IMR-90 (cell line): ENCODE measurements around the gene THADA. TPM values are rescaled to one million over a fixed set of nuclear protein-coding genes. Genes with fewer than 3 reads are reported as not detected.
A peak's percentile ranks its signal among the peaks of the same experiment; 100 is the strongest.

Experiments used
- ATAC-seq: fragments of 200-7000 bp; cut with Tn5 transposase; 2 replicates; pipeline ENCODE4 v1.9.1; 2020; ENCODE audit warnings: low read depth, mild to moderate bottlenecking, moderate library complexity
- BruUV-seq: library from RNA; stranded (reverse); fragments of 400-500 nt; replicated peaks from 2 replicates; lab custom pipeline; 2021; lab: Mats Ljungman, UMichigan
- CTCF ChIA-PET: fragments of 300-600 bp; formaldehyde crosslinking; extraction: SDS; loops from one replicate; lab custom pipeline; 2021; ENCODE audit warnings: antibody characterized with exemption; lab: Yijun Ruan, JAX
- POLR2A ChIA-PET: fragments of 300-600 bp; sonication (Branson Sonifier 250); formaldehyde crosslinking; loops from one replicate; lab custom pipeline; 2022; ENCODE audit warnings: antibody characterized with exemption; ENCODE audit not compliant: unreplicated experiment; lab: Charles Lee
- DNase-seq: peaks from one replicate; pipeline ENCODE4 v3.0.0; 2013
- H2AFZ ChIP-seq: replicated peaks from 2 replicates; pipeline ENCODE3; 2013; ENCODE audit warnings: low read length, mild to moderate bottlenecking; ENCODE audit not compliant: poor library complexity
- H2AK5ac ChIP-seq: 2 replicates; pipeline ENCODE4 v1.6.1; 2013; ENCODE audit warnings: low read depth, low read length, inconsistent platforms
- H2AK9ac ChIP-seq: replicated peaks from 2 replicates; pipeline ENCODE3; 2013; ENCODE audit warnings: mild to moderate bottlenecking, low read depth, low read length, moderate library complexity; ENCODE audit not compliant: poor library complexity
- H2BK120ac ChIP-seq: 2 replicates; pipeline ENCODE4 v1.6.1; 2013; ENCODE audit warnings: low read depth, low read length, inconsistent platforms
- H2BK15ac ChIP-seq: 3 replicates; pipeline ENCODE4 v1.6.1; 2013; ENCODE audit warnings: low read depth, low read length, inconsistent platforms
- H2BK20ac ChIP-seq: 2 replicates; pipeline ENCODE4 v1.6.1; 2013; ENCODE audit warnings: low read depth, mild to moderate bottlenecking, inconsistent platforms, low read length, moderate library complexity
- H2BK5ac ChIP-seq: 2 replicates; pipeline ENCODE4 v1.6.1; 2013; ENCODE audit warnings: mild to moderate bottlenecking, low read depth, low read length, inconsistent platforms; ENCODE audit not compliant: poor library complexity, severe bottlenecking
- H3K14ac ChIP-seq: replicated peaks from 2 replicates; pipeline ENCODE4 v1.6.1; 2013; ENCODE audit warnings: low read depth, low read length, inconsistent platforms
- H3K18ac ChIP-seq: 2 replicates; pipeline ENCODE4 v1.6.1; 2013; ENCODE audit warnings: low read depth, low read length, control low read depth
- H3K23ac ChIP-seq: 2 replicates; pipeline ENCODE4 v1.6.1; 2013; ENCODE audit warnings: low read depth, low read length, inconsistent platforms
- H3K27ac ChIP-seq: 2 replicates; pipeline ENCODE4 v1.5.1; 2013; ENCODE audit warnings: mild to moderate bottlenecking, control low read depth, low read length; ENCODE audit not compliant: insufficient read depth
- H3K27me3 ChIP-seq: 2 replicates; pipeline ENCODE4 v1.6.1; 2013; ENCODE audit warnings: low read length; ENCODE audit not compliant: control insufficient read depth, insufficient read depth
- H3K36me3 ChIP-seq: 2 replicates; pipeline ENCODE4 v1.6.1; 2013; ENCODE audit warnings: low read length, mixed read lengths; ENCODE audit not compliant: control insufficient read depth, insufficient read depth
- H3K4ac ChIP-seq: 2 replicates; pipeline ENCODE4 v1.6.1; 2013; ENCODE audit warnings: low read depth, low read length, inconsistent platforms
- H3K4me1 ChIP-seq: 2 replicates; pipeline ENCODE4 v1.6.1; 2013; ENCODE audit warnings: low read length, mixed read lengths; ENCODE audit not compliant: control insufficient read depth, insufficient read depth
- H3K4me2 ChIP-seq: 2 replicates; pipeline ENCODE4 v1.6.1; 2013; ENCODE audit warnings: low read depth, mild to moderate bottlenecking, control low read depth, low read length, moderate library complexity
- H3K4me3 ChIP-seq: 2 replicates; pipeline ENCODE4 v1.5.1; 2013; ENCODE audit warnings: low read depth, mild to moderate bottlenecking, control low read depth, low read length, moderate library complexity; ENCODE audit not compliant: insufficient read depth
- H3K56ac ChIP-seq: 2 replicates; pipeline ENCODE4 v1.6.1; 2013; ENCODE audit warnings: low read length, inconsistent platforms; ENCODE audit not compliant: insufficient read depth; ENCODE audit errors: extremely low read depth
- H3K79me1 ChIP-seq, 2 experiments: 2 replicates each; pipeline ENCODE4 v1.6.1; 2013; ENCODE audit warnings: low read length in 2 of 2, inconsistent platforms in 1 of 2, low read depth in 1 of 2
- H3K9ac ChIP-seq: 2 replicates; pipeline ENCODE4 v1.6.1; 2013; ENCODE audit warnings: low read depth, low read length, control low read depth
- H3K9me1 ChIP-seq: 2 replicates; pipeline ENCODE4 v1.6.1; 2013; ENCODE audit warnings: low read length, inconsistent platforms; ENCODE audit not compliant: insufficient read depth
- H3K9me3 ChIP-seq: 2 replicates; pipeline ENCODE4 v1.6.1; 2013; ENCODE audit warnings: low read length; ENCODE audit not compliant: control insufficient read depth, insufficient read depth
- H4K20me1 ChIP-seq: 2 replicates; pipeline ENCODE4 v1.6.1; 2013; ENCODE audit warnings: low read length, inconsistent platforms; ENCODE audit not compliant: insufficient read depth
- H4K5ac ChIP-seq: 2 replicates; pipeline ENCODE4 v1.6.1; 2013; ENCODE audit warnings: mild to moderate bottlenecking, low read depth, low read length, control low read depth
- H4K8ac ChIP-seq, 2 experiments: 2 replicates each; pipeline ENCODE4 v1.6.1; 2013; ENCODE audit warnings: low read depth in 2 of 2, low read length in 2 of 2, control low read depth in 1 of 2, inconsistent platforms in 1 of 2
- H4K91ac ChIP-seq: 2 replicates; pipeline ENCODE4 v1.6.1; 2013; ENCODE audit warnings: low read depth, low read length, inconsistent platforms; ENCODE audit not compliant: insufficient read depth
- BHLHE40 ChIP-seq: fragments of 150-350 bp; IDR thresholded peaks from 2 replicates; pipeline ENCODE4 v1.6.1; 2016; ENCODE audit warnings: mild to moderate bottlenecking, low read depth, low read length
- CTCF ChIP-seq: conservative IDR thresholded peaks from 2 replicates; pipeline ENCODE4 v1.5.1; 2012; ENCODE audit warnings: mild to moderate bottlenecking, low read depth, low read length, improper control_type of control experiment
- ELK1 ChIP-seq: fragments of 150-350 bp; IDR thresholded peaks from 2 replicates; pipeline ENCODE4 v1.6.1; 2016; ENCODE audit warnings: low read depth, mild to moderate bottlenecking, low read length, moderate library complexity, borderline replicate concordance
- FOS ChIP-seq: fragments of 150-350 bp; IDR thresholded peaks from 2 replicates; pipeline ENCODE4 v1.6.1; 2016; ENCODE audit warnings: low read depth, low read length
- MAZ ChIP-seq: IDR thresholded peaks from 2 replicates; pipeline ENCODE4 v1.6.1; 2012; ENCODE audit warnings: low read depth, mild to moderate bottlenecking, low read length, improper control_type of control experiment, moderate library complexity, borderline replicate concordance
- MXI1 ChIP-seq: IDR thresholded peaks from 2 replicates; pipeline ENCODE4 v1.6.1; 2012; ENCODE audit warnings: low read depth, mild to moderate bottlenecking, low read length, moderate library complexity, borderline replicate concordance
- RAD21 ChIP-seq: IDR thresholded peaks from 2 replicates; pipeline ENCODE4 v1.6.1; 2012; ENCODE audit warnings: low read length, improper control_type of control experiment
- SMC3 ChIP-seq: fragments of 150-350 bp; IDR thresholded peaks from 2 replicates; pipeline ENCODE4 v1.6.1; 2016; ENCODE audit warnings: low read depth, mild to moderate bottlenecking, antibody characterized with exemption, low read length, moderate library complexity
- WGBS, 2 experiments: methylation state at CpG; one replicate each; pipeline versions ENCODE4 v1.1.5 to v1.1.7; 2013; ENCODE audit warnings: missing lambda C conversion rate in 2 of 2; ENCODE audit not compliant: insufficient read length in 1 of 2; ENCODE audit errors: extremely low coverage in 2 of 2; 5-methylcytosine and 5-hydroxymethylcytosine counted together
- dilution Hi-C: fragments of 300-500 bp; cut with HindIII; formaldehyde crosslinking; loops from one replicate; pipeline ENCODE4 v1.14.3; 2018; ENCODE audit warnings: low sequenced_read_pairs; ENCODE audit not compliant: unreplicated experiment
- in situ Hi-C: fragments of 300-500 bp; cut with MboI; formaldehyde crosslinking; loops from 3 replicates; pipeline ENCODE4 v1.14.3; 2019; ENCODE audit warnings: low sequenced_read_pairs, inconsistent platforms, mixed read lengths
- intact Hi-C: fragments of 100-400 bp; cut with micrococcal nuclease; formaldehyde crosslinking; loops from 2 replicates; pipeline ENCODE4 v1.10.0; 2022
- polyA plus RNA-seq, 3 experiments: library from polyadenylated mRNA; depleted of rRNA; stranded (reverse); fragments of >200 nt; gene quantifications; 2 replicates each; pipeline ENCODE4 v1.2.3, GENCODE V29; 2012; ENCODE audit warnings: low replicate concordance in 1 of 3
- total RNA-seq: library from RNA; depleted of rRNA; stranded (reverse); fragments of >200 nt; gene quantifications from 2 replicates; pipeline ENCODE4 v1.2.3, GENCODE V29; 2012

THADA gene
- total and polyA plus RNA-seq, 2 of the 4 experiments (the other 2 are of a cell fraction), result 10.5 to 21.3 TPM

- Histone ChIP-seq H2BK5ac (no peak overlapping the region), H4K5ac (no peak overlapping the region), H3K27me3 (peaks cover 3% of the 10 kb centered on the region; the same call in 1 of the 2 replicates), H2BK120ac (no peak overlapping the region), H3K36me3 (no peaks in the 10 kb centered on the region), H2BK15ac (no peak overlapping the region), H4K8ac (no peak overlapping the region), H3K14ac (no peak overlapping the region), H3K4ac (no peak overlapping the region), H3K56ac (no peak overlapping the region), H3K4me3 (no peak overlapping the region), H3K27ac (no peak overlapping the region), H4K20me1 (no peaks in the 10 kb centered on the region), H4K91ac (no peak overlapping the region), H3K18ac (no peak overlapping the region), H2AFZ (no peak overlapping the region), H3K9ac (no peak overlapping the region), H3K23ac (no peak overlapping the region), H3K9me1 (no peaks in the 10 kb centered on the region), H2AK9ac (no peak overlapping the region), H2AK5ac (no peak overlapping the region), H3K9me3 (no peaks in the 10 kb centered on the region), H3K4me1 (peaks cover 2% of the 10 kb centered on the region; the same call in 1 of the 2 replicates), H2BK20ac (no peak overlapping the region; the same call in 1 of the 2 replicates), H3K79me1 (no peaks in the 10 kb centered on the region), H3K4me2 (no peak overlapping the region)
- ATAC-seq (peak; percentile 96), DNase-seq (peak; percentile 76)
- POLR2A ChIA-PET, result no interaction called here
- BruUV-seq, result no TSS peak
- TF ChIP-seq SMC3 (peak; percentile 68), MAZ (no peak), MXI1 (no peak), CTCF (peak; percentile 84), RAD21 (peak; percentile 78), FOS (no peak), ELK1 (no peak), BHLHE40 (no peak)
- 78% methylated on average over 4 of the region's 14 CpGs; no CpG with 5 or more reads in 1 of the 2 experiments for WGBS, 2 experiments
- in situ Hi-C loops, result loop anchor here (5.0 kb wide), 1 partner anchor 265 kb away; no protein-coding TSS in a partner anchor
- CTCF ChIA-PET, result no interaction called here
- dilution Hi-C loops, result no loop called here
- intact Hi-C loops, result loop anchor here (2.0 to 5.0 kb wide), 3 partner anchors 145 to 330 kb away; no protein-coding TSS in a partner anchor
These were observed 16.4 kb upstream of the THADA start for GRCh38 chr2:43611987-43612894.
